GM18517 (cell line): ENCODE measurements around the gene BEGAIN.

Experiments used
- ATAC-seq: cut with Tn5 transposase; IDR thresholded peaks from one replicate; pipeline ENCODE4 v1.9.1; 2021; ENCODE audit warnings: mild to moderate bottlenecking, moderate library complexity; ENCODE audit not compliant: unreplicated experiment

Gene BEGAIN

GRCh38 chr14:100568998-100569733, 18.1 kb downstream of the BEGAIN start:
- no peak for ATAC-seq

- no peak for ATAC-seq
These were observed 18.8 kb downstream of the BEGAIN start for GRCh38 chr14:100568164-100568997.

- no peak for ATAC-seq
These were observed 19.4 kb downstream of the BEGAIN start for GRCh38 chr14:100567877-100568163.

- no peak for ATAC-seq
These were observed 20.0 kb downstream of the BEGAIN start for GRCh38 chr14:100567009-100567876.

- no peak for ATAC-seq
These were observed 20.6 kb downstream of the BEGAIN start for GRCh38 chr14:100566586-100566985.

- no peak for ATAC-seq
These were observed 21.1 kb downstream of the BEGAIN start for GRCh38 chr14:100566119-100566518.

GRCh38 chr14:100565650-100566049, 21.6 kb downstream of the BEGAIN start:
- ATAC-seq: no peak

GRCh38 chr14:100564512-100564911, 22.7 kb downstream of the BEGAIN start:
- ATAC-seq: no peak

- ATAC-seq: no peak
These were observed 24.5 kb downstream of the BEGAIN start for GRCh38 chr14:100562751-100563150.

GRCh38 chr14:100561005-100561404, 26.2 kb downstream of the BEGAIN start:
- no peak for ATAC-seq

GRCh38 chr14:100560471-100560870, 26.7 kb downstream of the BEGAIN start:
- no peak for ATAC-seq

GRCh38 chr14:100559455-100559854, 27.8 kb downstream of the BEGAIN start:
- ATAC-seq: no peak

- ATAC-seq: no peak
These were observed 28.3 kb downstream of the BEGAIN start for GRCh38 chr14:100558966-100559365.

GRCh38 chr14:100558226-100558625, 29.0 kb downstream of the BEGAIN start:
- no peak for ATAC-seq

- ATAC-seq: no peak
These were observed 29.6 kb downstream of the BEGAIN start for GRCh38 chr14:100557658-100558057.

- ATAC-seq: no peak
These were observed 30.2 kb downstream of the BEGAIN start for GRCh38 chr14:100556936-100557505.

- ATAC-seq: no peak
These were observed 31.1 kb downstream of the BEGAIN start for GRCh38 chr14:100556140-100556475.

- ATAC-seq: no peak
These were observed 31.6 kb downstream of the BEGAIN start for GRCh38 chr14:100555436-100556139.

- no peak for ATAC-seq
These were observed 32.4 kb downstream of the BEGAIN start for GRCh38 chr14:100554696-100555320.

- no peak for ATAC-seq
These were observed 33.0 kb downstream of the BEGAIN start for GRCh38 chr14:100554082-100554677.
